HepG2 (cell line): ENCODE data around the gene ATP7B. TPM values are rescaled to one million over a fixed set of nuclear protein-coding genes. Genes with fewer than 3 reads are reported as not detected.

Experiments used
- ATAC-seq: fragments of 200-7000 bp; cut with Tn5 transposase; 3 replicates; pipeline ENCODE4 v1.9.1; 2020; ENCODE audit warnings: mild to moderate bottlenecking, moderate library complexity
- BruUV-seq: library from RNA; stranded (reverse); fragments of 400-500 nt; replicated peaks from 2 replicates; lab custom pipeline; 2021; lab: Mats Ljungman, UMichigan
- CTCF ChIA-PET: fragments of 300-600 bp; formaldehyde crosslinking; extraction: SDS; loops from one replicate; lab custom pipeline; 2021; ENCODE audit warnings: low total read pairs, inconsistent platforms, low intra/inter-chr PET ratio; lab: Yijun Ruan, JAX
- POLR2A ChIA-PET: fragments of 350-600 bp; sonication (Branson Sonifier 250); formaldehyde crosslinking; loops from one replicate; lab custom pipeline; 2020; ENCODE audit warnings: antibody characterized with exemption, inconsistent platforms; lab: Yijun Ruan, JAX
- DNase-seq: peaks from one replicate; pipeline ENCODE4 v3.0.0-alpha.2; 2015; ENCODE audit warnings: low spot score
- FAIRE-seq: peaks from 3 replicates; lab custom pipeline; 2011; peaks lifted over from hg19 to GRCh38; lab: Jason Lieb, UNC
- H2AFZ ChIP-seq: one replicate; pipeline ENCODE4 v1.6.1; 2011; ENCODE audit warnings: low read length, inconsistent platforms
- H3K27ac ChIP-seq: fragments of 300-600 bp; 3 replicates; pipeline ENCODE4 v1.8.0; 2011; ENCODE audit warnings: mixed run types, mild to moderate bottlenecking, mixed read lengths, low read length, inconsistent platforms; ENCODE audit not compliant: insufficient read depth; ENCODE audit errors: extremely low read length
- H3K27me3 ChIP-seq, 2 experiments: fragments of 200-600 bp in 1 of 2; 2 replicates in 1 of 2; 3 replicates in 1 of 2; pipeline versions ENCODE4 v1.6.0 to v1.8.0; 2011; ENCODE audit warnings: low read length in 2 of 2, mild to moderate bottlenecking in 2 of 2, moderate library complexity in 2 of 2, inconsistent platforms in 1 of 2; ENCODE audit not compliant: insufficient read depth in 2 of 2, control insufficient read depth in 1 of 2
- H3K36me3 ChIP-seq, 2 experiments: fragments of 200-600 bp in 1 of 2; replicated peaks in 1 of 2; 2 replicates in 1 of 2; 3 replicates in 1 of 2; pipeline versions ENCODE4 v1.5.1 to v1.8.0; 2011; ENCODE audit warnings: low read length in 2 of 2, inconsistent platforms in 1 of 2; ENCODE audit not compliant: insufficient read depth in 2 of 2, control insufficient read depth in 1 of 2
- H3K4me1 ChIP-seq: 2 replicates; pipeline ENCODE4 v1.5.1; 2012; ENCODE audit warnings: low read length, inconsistent platforms; ENCODE audit not compliant: insufficient read depth
- H3K4me2 ChIP-seq: 2 replicates; pipeline ENCODE4 v1.6.0; 2011; ENCODE audit warnings: low read depth, low read length, inconsistent platforms
- H3K4me3 ChIP-seq, 3 experiments: fragments of 200-600 bp in 1 of 3; sonication (generic), shearing (Covaris generic) in 1 of 3; replicated peaks in 1 of 3; 2 replicates each; pipeline ENCODE4 v1.5.1; 2011 to 2016; ENCODE audit warnings: low read length in 3 of 3, inconsistent platforms in 2 of 3, low read depth in 2 of 3, mild to moderate bottlenecking in 2 of 3, control low read depth in 1 of 3, mixed read lengths in 1 of 3; ENCODE audit not compliant: insufficient read depth in 1 of 3
- H3K79me2 ChIP-seq: one replicate; pipeline ENCODE4 v1.6.1; 2011; ENCODE audit warnings: low read length, inconsistent platforms; ENCODE audit not compliant: insufficient read depth
- H3K9ac ChIP-seq: 2 replicates; pipeline ENCODE4 v1.6.0; 2011; ENCODE audit warnings: mild to moderate bottlenecking, low read depth, low read length, inconsistent platforms; ENCODE audit not compliant: insufficient read depth
- H3K9me3 ChIP-seq: 2 replicates; pipeline ENCODE4 v1.5.1; 2012; ENCODE audit warnings: mild to moderate bottlenecking, low read length
- H4K20me1 ChIP-seq: 2 replicates; pipeline ENCODE4 v1.6.0; 2011; ENCODE audit warnings: inconsistent platforms, mild to moderate bottlenecking, low read length, moderate library complexity; ENCODE audit not compliant: insufficient read depth
- FOXA3 ChIP-seq: IDR thresholded peaks from 2 replicates; pipeline ENCODE4 v1.6.1; 2016; ENCODE audit warnings: missing genetic modification reagents, missing compliant biosample characterization
- GMEB1 ChIP-seq: sonication (generic); formaldehyde crosslinking; IDR thresholded peaks from 2 replicates; pipeline ENCODE4 v1.5.1; 2020; ENCODE audit warnings: missing genetic modification reagents, mild to moderate bottlenecking, borderline replicate concordance
- HNF1B ChIP-seq: sonication (generic); formaldehyde crosslinking; IDR thresholded peaks from 2 replicates; pipeline ENCODE4 v1.5.1; 2020; ENCODE audit warnings: mild to moderate bottlenecking, moderate library complexity, missing genetic modification reagents
- ISL2 ChIP-seq: sonication (generic); formaldehyde crosslinking; IDR thresholded peaks from 2 replicates; pipeline ENCODE4 v1.5.0; 2020; ENCODE audit warnings: missing genetic modification reagents
- ONECUT2 ChIP-seq: sonication (generic); formaldehyde crosslinking; IDR thresholded peaks from 2 replicates; pipeline ENCODE4 v1.4.0; 2020; ENCODE audit warnings: missing genetic modification reagents
- TCF7L2 ChIP-seq: IDR thresholded peaks from 2 replicates; pipeline ENCODE4 v1.6.1; 2011; ENCODE audit warnings: mild to moderate bottlenecking, low read depth, low read length, moderate library complexity
- THAP11 ChIP-seq: IDR thresholded peaks from 2 replicates; pipeline ENCODE4 v1.6.1; 2016; ENCODE audit warnings: missing biosample characterization, missing genetic modification reagents
- ZMYM4 ChIP-seq: sonication (generic); formaldehyde crosslinking; IDR thresholded peaks from 2 replicates; pipeline ENCODE4 v1.8.1; 2023; ENCODE audit warnings: mild to moderate bottlenecking, missing genetic modification reagents
- ZNF121 ChIP-seq: sonication (generic); formaldehyde crosslinking; IDR thresholded peaks from 2 replicates; pipeline ENCODE4 v1.5.0; 2020; ENCODE audit warnings: mild to moderate bottlenecking, missing genetic modification reagents
- ZNF160 ChIP-seq: sonication (generic); formaldehyde crosslinking; IDR thresholded peaks from 2 replicates; pipeline ENCODE4 v1.8.0; 2022; ENCODE audit warnings: mild to moderate bottlenecking, inconsistent platforms, missing genetic modification reagents
- ZNF770 ChIP-seq: sonication (generic); formaldehyde crosslinking; IDR thresholded peaks from 2 replicates; pipeline ENCODE4 v1.5.0; 2020; ENCODE audit warnings: mild to moderate bottlenecking, missing genetic modification reagents
- ZNF850 ChIP-seq: sonication (generic); formaldehyde crosslinking; conservative IDR thresholded peaks from 2 replicates; pipeline ENCODE4 v1.9.0; 2021; ENCODE audit warnings: mild to moderate bottlenecking, missing genetic modification reagents
- WGBS: methylation state at CpG from one replicate; pipeline ENCODE4 v1.1.6; 2017; ENCODE audit warnings: low lambda C conversion rate; 5-methylcytosine and 5-hydroxymethylcytosine counted together
- in situ Hi-C: cut with HindIII; loops from 2 replicates; pipeline ENCODE4 v1.10.0; 2017; ENCODE audit warnings: low pct_unique_long_range_greater_than_20kb; ENCODE audit not compliant: extremely low pct_ligation_motif_present
- intact Hi-C: fragments of 100-400 bp; cut with micrococcal nuclease; formaldehyde crosslinking; loops from one replicate; pipeline ENCODE4 v1.10.0; 2022; ENCODE audit not compliant: unreplicated experiment
- polyA plus RNA-seq, 8 experiments: library from polyadenylated mRNA; depleted of rRNA in 3 of 8; stranded (reverse) in 7 of 8; unstranded in 1 of 8; fragments of >200 nt; fragmentation: Illumina TruSeq in 4 of 8; extraction: Trizol in 4 of 8; gene quantifications; 2 replicates each; pipeline versions ENCODE4 v1.2.1 to v1.2.3, GENCODE V29; 2011 to 2016; ENCODE audit warnings: low read depth in 4 of 8, missing spikeins in 1 of 8, mixed read lengths in 1 of 8; ENCODE audit not compliant: insufficient read depth in 1 of 8
- total RNA-seq, 5 experiments: library from RNA; depleted of rRNA; stranded (reverse); fragments of >200 nt; fragmentation: Illumina TruSeq; extraction: Trizol; gene quantifications; 2 replicates each; pipeline ENCODE4 v1.2.3, GENCODE V29; 2016; ENCODE audit warnings: low read depth in 1 of 5

The ATP7B gene
- total and polyA plus RNA-seq, 2 of the 13 experiments (the other 11 are each of a cell fraction or from before 2014, with no cell fraction given), result 31.8 to 57.4 TPM

DNA sequence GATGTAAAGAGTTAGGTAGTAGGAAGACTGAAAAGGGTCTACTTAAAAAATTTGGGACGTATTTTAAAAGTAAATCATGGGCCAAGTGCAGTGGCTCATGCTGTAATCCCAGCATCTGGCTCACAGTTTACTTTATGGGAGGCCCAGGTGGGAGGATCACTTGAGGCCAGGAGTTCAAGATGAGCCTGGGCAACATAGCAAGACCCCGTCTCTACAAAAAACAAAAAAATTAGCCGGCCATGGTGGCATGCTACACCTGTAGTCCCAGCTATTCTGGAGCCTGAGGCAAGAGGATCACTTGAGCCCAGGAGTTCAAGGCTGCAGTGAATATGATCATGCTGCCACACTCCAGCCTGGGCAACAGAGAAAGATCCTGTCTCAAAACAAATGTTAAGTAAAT is 36.2 kb upstream of the ATP7B start:
- H3K4me1 ChIP-seq, result peaks cover 14% of the 10 kb centered on the region
- no peaks in the 10 kb centered on the region for H4K20me1 ChIP-seq
- H3K27me3 ChIP-seq, result no peaks in the 10 kb centered on the region
- H3K4me3 ChIP-seq, result no peak overlapping the region
- in situ Hi-C loops (no loop called here), intact Hi-C loops (no loop called here)
- no peak overlapping the region for H3K4me2 ChIP-seq
- ChIA-PET CTCF (no interaction called here), POLR2A (no interaction called here)
- no peak overlapping the region for H3K27ac ChIP-seq
- no peaks in the 10 kb centered on the region for H3K9me3 ChIP-seq
- 71% methylated on average over 3 of the region's 3 CpGs for WGBS
- no peak for ATAC-seq
- no peak for FAIRE-seq
- no TSS peak for BruUV-seq
- DNase-seq, result no peak
- H3K36me3 ChIP-seq, result no peaks in the 10 kb centered on the region
- TF ChIP-seq ZNF121 (CRISPR knock-in tag), result peak; percentile 74
- no peak for TF ChIP-seq GMEB1 (CRISPR knock-in tag)
- TF ChIP-seq ZNF770 (CRISPR knock-in tag), result peak; percentile 72
- no peak overlapping the region for H3K9ac ChIP-seq
- no peak overlapping the region for H2AFZ ChIP-seq
- no peaks in the 10 kb centered on the region for H3K79me2 ChIP-seq

GRCh38 chr13:52043675-52044074 is 32.4 kb upstream of the ATP7B start:
- Histone ChIP-seq H2AFZ (no peak overlapping the region), H3K36me3 (no peaks in the 10 kb centered on the region), H3K4me3 (no peak overlapping the region), H3K9ac (no peak overlapping the region), H3K79me2 (no peaks in the 10 kb centered on the region), H3K9me3 (no peaks in the 10 kb centered on the region), H3K4me1 (peaks cover 14% of the 10 kb centered on the region), H3K27me3 (no peaks in the 10 kb centered on the region), H4K20me1 (no peaks in the 10 kb centered on the region), H3K4me2 (peak overlapping the region; percentile 7; the same call in 1 of the 2 replicates), H3K27ac (no peak overlapping the region)
- CTCF ChIA-PET, result no interaction called here
- intact Hi-C loops (loop anchor here (2.0 kb wide), 1 partner anchor 31 kb away; the partner anchor contains the start of gene ALG11), in situ Hi-C loops (no loop called here)
- BruUV-seq, result no TSS peak
- DNase-seq, result peak; percentile 35
- ATAC-seq, result peak; percentile 93
- FAIRE-seq, result peak; percentile 12
- WGBS, result 62% methylated on average over 3 of the region's 3 CpGs
- POLR2A ChIA-PET, result no interaction called here
- TF ChIP-seq FOXA3 (CRISPR knock-in tag), result peak; percentile 41
- peak; percentile 54; the same call in 1 of the 2 replicates for TF ChIP-seq ZMYM4
- TF ChIP-seq TCF7L2, result no peak
- peak; percentile 16; the same call in 1 of the 2 replicates for TF ChIP-seq THAP11 (CRISPR knock-in tag)
- no peak for TF ChIP-seq ZNF850 (CRISPR knock-in tag)
- no peak for TF ChIP-seq ZNF160 (CRISPR knock-in tag)
- peak; percentile 28; the same call in 1 of the 2 replicates for TF ChIP-seq HNF1B (CRISPR knock-in tag)
- no peak for TF ChIP-seq ISL2 (CRISPR knock-in tag)
- peak; percentile 80 for TF ChIP-seq ONECUT2 (CRISPR knock-in tag)
